Astrocyte (in vitro differentiated cells and primary cell): ENCODE measurements around the gene ATP1B2.

ENCODE experiments used
- CTCF ChIP-seq: IDR thresholded peaks from 2 replicates; pipeline ENCODE4 v1.5.1; 2011; ENCODE audit warnings: low read depth, mild to moderate bottlenecking, inconsistent platforms, low read length, moderate library complexity; ENCODE audit not compliant: insufficient read depth
- EZH2 ChIP-seq: IDR thresholded peaks from 2 replicates; pipeline ENCODE4 v1.6.1; 2012; ENCODE audit warnings: mild to moderate bottlenecking, low read length, inconsistent platforms; ENCODE audit not compliant: insufficient read depth

- TF ChIP-seq CTCF (no peak), EZH2 (no peak)
Observed at GRCh38 chr17:7684851-7685532, 34.3 kb downstream of the ATP1B2 start.
